HEK293 (cell line): ENCODE measurements around the gene CSAD.
A peak's percentile ranks its signal among the peaks of the same experiment; 100 is the strongest.

ENCODE experiments used
- GLI2 ChIP-seq: fragments of 450-650 bp; formaldehyde crosslinking; IDR thresholded peaks from 2 replicates; pipeline ENCODE4; 2017; ENCODE audit warnings: missing biosample characterization, missing genetic modification characterization, low read depth, borderline replicate concordance
- GLIS1 ChIP-seq: fragments of 450-650 bp; formaldehyde crosslinking; IDR thresholded peaks from 2 replicates; pipeline ENCODE4 v1.5.1; 2016; ENCODE audit warnings: missing biosample characterization, missing genetic modification characterization
- GLIS2 ChIP-seq: fragments of 450-650 bp; formaldehyde crosslinking; IDR thresholded peaks from 2 replicates; pipeline ENCODE4 v1.5.1; 2016; ENCODE audit warnings: missing biosample characterization, missing genetic modification characterization
- KLF10 ChIP-seq: fragments of 450-650 bp; IDR thresholded peaks from 2 replicates; pipeline ENCODE4 v1.5.1; 2018; ENCODE audit warnings: missing biosample characterization, mild to moderate bottlenecking, missing genetic modification characterization
- KLF9 ChIP-seq: fragments of 450-650 bp; formaldehyde crosslinking; IDR thresholded peaks from 2 replicates; pipeline ENCODE4 v1.5.1; 2016; ENCODE audit warnings: missing biosample characterization, missing genetic modification characterization, low read depth
- MZF1 ChIP-seq: fragments of 450-650 bp; formaldehyde crosslinking; IDR thresholded peaks from 2 replicates; pipeline ENCODE4 v1.5.1; 2017; ENCODE audit warnings: missing biosample characterization, missing genetic modification characterization, borderline replicate concordance
- ZBTB8A ChIP-seq: fragments of 450-650 bp; formaldehyde crosslinking; IDR thresholded peaks from 2 replicates; pipeline ENCODE4 v1.5.1; 2016; ENCODE audit warnings: missing biosample characterization, missing genetic modification characterization
- ZNF132 ChIP-seq: fragments of 450-650 bp; formaldehyde crosslinking; IDR thresholded peaks from 2 replicates; pipeline ENCODE4 v1.5.1; 2017; ENCODE audit warnings: missing biosample characterization, missing genetic modification characterization, borderline replicate concordance
- ZNF16 ChIP-seq: fragments of 450-650 bp; formaldehyde crosslinking; IDR thresholded peaks from 2 replicates; pipeline ENCODE4 v1.5.1; 2016; ENCODE audit warnings: low read depth, missing biosample characterization, missing genetic modification characterization
- ZNF324 ChIP-seq: fragments of 450-650 bp; formaldehyde crosslinking; IDR thresholded peaks from 2 replicates; pipeline ENCODE4 v1.5.1; 2016; ENCODE audit warnings: missing biosample characterization, missing genetic modification characterization
- ZNF394 ChIP-seq: fragments of 450-650 bp; formaldehyde crosslinking; IDR thresholded peaks from 2 replicates; pipeline ENCODE4 v1.5.1; 2016; ENCODE audit warnings: missing biosample characterization, missing genetic modification characterization, mild to moderate bottlenecking, moderate library complexity, borderline replicate concordance
- ZNF423 ChIP-seq: fragments of 450-650 bp; formaldehyde crosslinking; IDR thresholded peaks from 2 replicates; pipeline ENCODE4 v1.5.1; 2016; ENCODE audit warnings: missing biosample characterization, missing genetic modification characterization
- ZNF518A ChIP-seq: fragments of 450-650 bp; formaldehyde crosslinking; conservative IDR thresholded peaks from 2 replicates; pipeline ENCODE4 v1.5.1; 2016; ENCODE audit warnings: low read depth, missing biosample characterization, missing genetic modification characterization
- ZNF530 ChIP-seq: fragments of 450-650 bp; formaldehyde crosslinking; IDR thresholded peaks from 2 replicates; pipeline ENCODE4 v1.5.1; 2016; ENCODE audit warnings: low read depth, missing biosample characterization, missing genetic modification characterization
- ZNF561 ChIP-seq: fragments of 450-650 bp; IDR thresholded peaks from 2 replicates; pipeline ENCODE4 v1.5.1; 2018; ENCODE audit warnings: missing biosample characterization, missing genetic modification characterization, borderline replicate concordance
- ZNF596 ChIP-seq: fragments of 450-650 bp; IDR thresholded peaks from 2 replicates; pipeline ENCODE4 v1.5.0; 2018; ENCODE audit warnings: missing biosample characterization, mild to moderate bottlenecking, missing genetic modification characterization, moderate library complexity
- ZNF610 ChIP-seq: fragments of 450-650 bp; formaldehyde crosslinking; IDR thresholded peaks from 2 replicates; pipeline ENCODE4 v1.5.1; 2016; ENCODE audit warnings: missing biosample characterization, missing genetic modification characterization, borderline replicate concordance
- ZNF660 ChIP-seq: fragments of 450-650 bp; IDR thresholded peaks from 2 replicates; pipeline ENCODE4 v1.5.1; 2018; ENCODE audit warnings: missing biosample characterization, mild to moderate bottlenecking, missing genetic modification characterization
- ZNF777 ChIP-seq: fragments of 450-650 bp; formaldehyde crosslinking; IDR thresholded peaks from 2 replicates; pipeline ENCODE4 v1.5.1; 2017; ENCODE audit warnings: missing biosample characterization, missing genetic modification characterization, borderline replicate concordance
- ZNF791 ChIP-seq: fragments of 450-650 bp; formaldehyde crosslinking; IDR thresholded peaks from 2 replicates; pipeline ENCODE4 v1.5.1; 2016; ENCODE audit warnings: missing biosample characterization, missing genetic modification characterization
- ZNF843 ChIP-seq: fragments of 450-650 bp; formaldehyde crosslinking; IDR thresholded peaks from 2 replicates; pipeline ENCODE4 v1.5.1; 2016; ENCODE audit warnings: missing biosample characterization, missing genetic modification characterization
- TF ChIP-seq, protein P1 (sequence below): fragments of 450-650 bp; formaldehyde crosslinking; IDR thresholded peaks from 2 replicates; pipeline ENCODE4 v1.5.1; 2016; ENCODE audit warnings: missing biosample characterization, missing genetic modification characterization
- TF ChIP-seq, protein P2 (sequence below): fragments of 450-650 bp; formaldehyde crosslinking; IDR thresholded peaks from 2 replicates; pipeline ENCODE4 v1.5.1; 2016; ENCODE audit warnings: missing biosample characterization, missing genetic modification characterization
- TF ChIP-seq, protein P3 (sequence below): fragments of 450-650 bp; formaldehyde crosslinking; IDR thresholded peaks from 2 replicates; pipeline ENCODE4 v1.5.1; 2016; ENCODE audit warnings: missing biosample characterization, missing genetic modification characterization
- TF ChIP-seq, protein P4 (sequence below): fragments of 450-650 bp; formaldehyde crosslinking; IDR thresholded peaks from 2 replicates; pipeline ENCODE4 v1.5.1; 2016; ENCODE audit warnings: missing biosample characterization, missing genetic modification characterization

Gene CSAD

GRCh38 chr12:53180220-53180930 lies at the start of gene CSAD, which contains the start of gene ZNF740 (continued):
- no peak for TF ChIP-seq ZNF132 (tag by site-specific recombination)
- TF ChIP-seq GLIS1 (tag by site-specific recombination): peak; percentile 97
- peak; percentile 54; the same call in 1 of the 2 replicates for TF ChIP-seq ZBTB8A (tag by site-specific recombination)
- TF ChIP-seq ZNF843 (tag by site-specific recombination): peak; percentile 56
- peak; percentile 95 for TF ChIP-seq ZNF518A
- TF ChIP-seq, protein P1, sequence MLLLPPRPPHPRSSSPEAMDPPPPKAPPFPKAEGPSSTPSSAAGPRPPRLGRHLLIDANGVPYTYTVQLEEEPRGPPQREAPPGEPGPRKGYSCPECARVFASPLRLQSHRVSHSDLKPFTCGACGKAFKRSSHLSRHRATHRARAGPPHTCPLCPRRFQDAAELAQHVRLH: peak; percentile 82
- 0 out of 2 replicates have a peak, but pooled peaks have one; percentile 39 for TF ChIP-seq MZF1 (tag by site-specific recombination)
- TF ChIP-seq ZNF561 (tag by site-specific recombination): peak; percentile 90; the same call in 1 of the 2 replicates
- no peak for TF ChIP-seq ZNF530
- TF ChIP-seq KLF9 (tag by site-specific recombination): peak; percentile 73
- peak; percentile 11; the same call in 1 of the 2 replicates for TF ChIP-seq ZNF596 (tag by site-specific recombination)
- TF ChIP-seq ZNF423: peak; percentile 81
- peak; percentile 73 for TF ChIP-seq KLF10 (tag by site-specific recombination)
- TF ChIP-seq, protein P2, sequence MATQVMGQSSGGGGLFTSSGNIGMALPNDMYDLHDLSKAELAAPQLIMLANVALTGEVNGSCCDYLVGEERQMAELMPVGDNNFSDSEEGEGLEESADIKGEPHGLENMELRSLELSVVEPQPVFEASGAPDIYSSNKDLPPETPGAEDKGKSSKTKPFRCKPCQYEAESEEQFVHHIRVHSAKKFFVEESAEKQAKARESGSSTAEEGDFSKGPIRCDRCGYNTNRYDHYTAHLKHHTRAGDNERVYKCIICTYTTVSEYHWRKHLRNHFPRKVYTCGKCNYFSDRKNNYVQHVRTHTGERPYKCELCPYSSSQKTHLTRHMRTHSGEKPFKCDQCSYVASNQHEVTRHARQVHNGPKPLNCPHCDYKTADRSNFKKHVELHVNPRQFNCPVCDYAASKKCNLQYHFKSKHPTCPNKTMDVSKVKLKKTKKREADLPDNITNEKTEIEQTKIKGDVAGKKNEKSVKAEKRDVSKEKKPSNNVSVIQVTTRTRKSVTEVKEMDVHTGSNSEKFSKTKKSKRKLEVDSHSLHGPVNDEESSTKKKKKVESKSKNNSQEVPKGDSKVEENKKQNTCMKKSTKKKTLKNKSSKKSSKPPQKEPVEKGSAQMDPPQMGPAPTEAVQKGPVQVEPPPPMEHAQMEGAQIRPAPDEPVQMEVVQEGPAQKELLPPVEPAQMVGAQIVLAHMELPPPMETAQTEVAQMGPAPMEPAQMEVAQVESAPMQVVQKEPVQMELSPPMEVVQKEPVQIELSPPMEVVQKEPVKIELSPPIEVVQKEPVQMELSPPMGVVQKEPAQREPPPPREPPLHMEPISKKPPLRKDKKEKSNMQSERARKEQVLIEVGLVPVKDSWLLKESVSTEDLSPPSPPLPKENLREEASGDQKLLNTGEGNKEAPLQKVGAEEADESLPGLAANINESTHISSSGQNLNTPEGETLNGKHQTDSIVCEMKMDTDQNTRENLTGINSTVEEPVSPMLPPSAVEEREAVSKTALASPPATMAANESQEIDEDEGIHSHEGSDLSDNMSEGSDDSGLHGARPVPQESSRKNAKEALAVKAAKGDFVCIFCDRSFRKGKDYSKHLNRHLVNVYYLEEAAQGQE (tag by site-specific recombination): 0 out of 2 replicates have a peak, but pooled peaks have one; percentile 10
- TF ChIP-seq, protein P3, sequence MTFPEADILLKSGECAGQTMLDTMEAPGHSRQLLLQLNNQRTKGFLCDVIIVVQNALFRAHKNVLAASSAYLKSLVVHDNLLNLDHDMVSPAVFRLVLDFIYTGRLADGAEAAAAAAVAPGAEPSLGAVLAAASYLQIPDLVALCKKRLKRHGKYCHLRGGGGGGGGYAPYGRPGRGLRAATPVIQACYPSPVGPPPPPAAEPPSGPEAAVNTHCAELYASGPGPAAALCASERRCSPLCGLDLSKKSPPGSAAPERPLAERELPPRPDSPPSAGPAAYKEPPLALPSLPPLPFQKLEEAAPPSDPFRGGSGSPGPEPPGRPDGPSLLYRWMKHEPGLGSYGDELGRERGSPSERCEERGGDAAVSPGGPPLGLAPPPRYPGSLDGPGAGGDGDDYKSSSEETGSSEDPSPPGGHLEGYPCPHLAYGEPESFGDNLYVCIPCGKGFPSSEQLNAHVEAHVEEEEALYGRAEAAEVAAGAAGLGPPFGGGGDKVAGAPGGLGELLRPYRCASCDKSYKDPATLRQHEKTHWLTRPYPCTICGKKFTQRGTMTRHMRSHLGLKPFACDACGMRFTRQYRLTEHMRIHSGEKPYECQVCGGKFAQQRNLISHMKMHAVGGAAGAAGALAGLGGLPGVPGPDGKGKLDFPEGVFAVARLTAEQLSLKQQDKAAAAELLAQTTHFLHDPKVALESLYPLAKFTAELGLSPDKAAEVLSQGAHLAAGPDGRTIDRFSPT (tag by site-specific recombination): peak; percentile 97
- no peak for TF ChIP-seq GLI2 (tag by site-specific recombination)
- TF ChIP-seq ZNF16: no peak
- TF ChIP-seq ZNF394 (tag by site-specific recombination): peak; percentile 30; the same call in 1 of the 2 replicates
- TF ChIP-seq ZNF660 (tag by site-specific recombination): no peak; the same call in 1 of the 2 replicates
- no peak for TF ChIP-seq ZNF791 (tag by site-specific recombination)
- TF ChIP-seq, protein P4, sequence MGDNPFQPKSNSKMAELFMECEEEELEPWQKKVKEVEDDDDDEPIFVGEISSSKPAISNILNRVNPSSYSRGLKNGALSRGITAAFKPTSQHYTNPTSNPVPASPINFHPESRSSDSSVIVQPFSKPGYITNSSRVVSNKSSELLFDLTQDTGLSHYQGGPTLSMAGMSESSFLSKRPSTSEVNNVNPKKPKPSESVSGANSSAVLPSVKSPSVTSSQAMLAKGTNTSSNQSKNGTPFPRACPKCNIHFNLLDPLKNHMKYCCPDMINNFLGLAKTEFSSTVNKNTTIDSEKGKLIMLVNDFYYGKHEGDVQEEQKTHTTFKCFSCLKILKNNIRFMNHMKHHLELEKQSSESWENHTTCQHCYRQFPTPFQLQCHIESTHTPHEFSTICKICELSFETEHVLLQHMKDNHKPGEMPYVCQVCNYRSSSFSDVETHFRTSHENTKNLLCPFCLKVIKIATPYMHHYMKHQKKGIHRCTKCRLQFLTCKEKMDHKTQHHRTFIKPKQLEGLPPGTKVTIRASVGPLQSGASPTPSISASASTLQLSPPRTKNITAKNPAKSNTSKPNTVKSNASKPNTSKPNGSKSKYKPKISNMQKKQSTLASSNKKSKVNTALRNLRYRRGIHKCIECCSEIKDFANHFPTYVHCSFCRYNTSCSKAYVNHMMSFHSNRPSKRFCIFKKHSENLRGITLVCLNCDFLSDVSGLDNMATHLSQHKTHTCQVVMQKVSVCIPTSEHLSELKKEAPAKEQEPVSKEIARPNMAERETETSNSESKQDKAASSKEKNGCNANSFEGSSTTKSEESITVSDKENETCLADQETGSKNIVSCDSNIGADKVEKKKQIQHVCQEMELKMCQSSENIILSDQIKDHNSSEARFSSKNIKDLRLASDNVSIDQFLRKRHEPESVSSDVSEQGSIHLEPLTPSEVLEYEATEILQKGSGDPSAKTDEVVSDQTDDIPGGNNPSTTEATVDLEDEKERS: no peak
- peak; percentile 99 for TF ChIP-seq GLIS2 (tag by site-specific recombination)
- peak; percentile 72 for TF ChIP-seq ZNF324 (tag by site-specific recombination)
- TF ChIP-seq ZNF777 (tag by site-specific recombination): peak; percentile 52; the same call in 1 of the 2 replicates
- peak; percentile 93 for TF ChIP-seq ZNF610 (tag by site-specific recombination)
- TF ChIP-seq, all 188 proteins: peak for 54
